Measurements from ENCODE around the gene SP5.

DNA sequence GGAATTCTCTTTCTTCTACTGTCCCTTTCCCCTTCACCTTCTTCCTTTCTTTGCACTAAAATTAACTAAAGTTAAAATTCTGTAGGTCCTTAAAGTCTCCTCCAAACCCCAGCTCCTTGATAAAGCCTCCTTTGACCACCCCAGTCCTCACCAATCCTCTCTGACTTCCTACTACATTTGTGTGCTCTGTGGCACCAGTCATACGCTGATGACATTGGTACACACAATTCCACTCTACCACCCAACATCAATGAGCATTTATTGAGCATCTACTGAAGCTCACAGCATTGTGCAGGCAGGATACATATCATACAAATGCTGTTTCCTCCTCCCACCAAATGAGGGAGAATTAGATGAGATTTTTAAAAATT lies 4.5 kb upstream of the SP5 start:
- no peak for TF ChIP-seq EZH2phosphoT487 (IDR thresholded peaks at IDR 0.05; ENCODE audit: insufficient read depth, low read depth)
- TF ChIP-seq EZH2 (IDR thresholded peaks at IDR 0.05; ENCODE audit: insufficient read depth, poor library complexity, severe bottlenecking) = no peak

Data from GM23248 (cell line).